IMR-90 (cell line): ENCODE measurements around the gene RGL1. TPM values are rescaled to one million over a fixed set of nuclear protein-coding genes. Genes with fewer than 3 reads are reported as not detected.
"Not testable (repeated sequence)": the region's sequence is repeated elsewhere in the genome, so short reads cannot be mapped to it uniquely, and the experiment has no call there.

ENCODE experiments used
- ATAC-seq: fragments of 200-7000 bp; cut with Tn5 transposase; 2 replicates; pipeline ENCODE4 v1.9.1; 2020; ENCODE audit warnings: low read depth, mild to moderate bottlenecking, moderate library complexity
- BruUV-seq: library from RNA; stranded (reverse); fragments of 400-500 nt; replicated peaks from 2 replicates; lab custom pipeline; 2021; lab: Mats Ljungman, UMichigan
- CTCF ChIA-PET: fragments of 300-600 bp; formaldehyde crosslinking; extraction: SDS; loops from one replicate; lab custom pipeline; 2021; ENCODE audit warnings: antibody characterized with exemption; lab: Yijun Ruan, JAX
- POLR2A ChIA-PET: fragments of 300-600 bp; sonication (Branson Sonifier 250); formaldehyde crosslinking; loops from one replicate; lab custom pipeline; 2022; ENCODE audit warnings: antibody characterized with exemption; ENCODE audit not compliant: unreplicated experiment; lab: Charles Lee
- DNase-seq: peaks from one replicate; pipeline ENCODE4 v3.0.0; 2013
- H2AFZ ChIP-seq: replicated peaks from 2 replicates; pipeline ENCODE3; 2013; ENCODE audit warnings: low read length, mild to moderate bottlenecking; ENCODE audit not compliant: poor library complexity
- H2AK5ac ChIP-seq: 2 replicates; pipeline ENCODE4 v1.6.1; 2013; ENCODE audit warnings: low read depth, low read length, inconsistent platforms
- H2AK9ac ChIP-seq: replicated peaks from 2 replicates; pipeline ENCODE3; 2013; ENCODE audit warnings: mild to moderate bottlenecking, low read depth, low read length, moderate library complexity; ENCODE audit not compliant: poor library complexity
- H2BK120ac ChIP-seq: 2 replicates; pipeline ENCODE4 v1.6.1; 2013; ENCODE audit warnings: low read depth, low read length, inconsistent platforms
- H2BK15ac ChIP-seq: 3 replicates; pipeline ENCODE4 v1.6.1; 2013; ENCODE audit warnings: low read depth, low read length, inconsistent platforms
- H2BK20ac ChIP-seq: 2 replicates; pipeline ENCODE4 v1.6.1; 2013; ENCODE audit warnings: low read depth, mild to moderate bottlenecking, inconsistent platforms, low read length, moderate library complexity
- H2BK5ac ChIP-seq: 2 replicates; pipeline ENCODE4 v1.6.1; 2013; ENCODE audit warnings: mild to moderate bottlenecking, low read depth, low read length, inconsistent platforms; ENCODE audit not compliant: poor library complexity, severe bottlenecking
- H3K14ac ChIP-seq: replicated peaks from 2 replicates; pipeline ENCODE4 v1.6.1; 2013; ENCODE audit warnings: low read depth, low read length, inconsistent platforms
- H3K18ac ChIP-seq: 2 replicates; pipeline ENCODE4 v1.6.1; 2013; ENCODE audit warnings: low read depth, low read length, control low read depth
- H3K23ac ChIP-seq: 2 replicates; pipeline ENCODE4 v1.6.1; 2013; ENCODE audit warnings: low read depth, low read length, inconsistent platforms
- H3K27ac ChIP-seq: 2 replicates; pipeline ENCODE4 v1.5.1; 2013; ENCODE audit warnings: mild to moderate bottlenecking, control low read depth, low read length; ENCODE audit not compliant: insufficient read depth
- H3K27me3 ChIP-seq: 2 replicates; pipeline ENCODE4 v1.6.1; 2013; ENCODE audit warnings: low read length; ENCODE audit not compliant: control insufficient read depth, insufficient read depth
- H3K36me3 ChIP-seq: 2 replicates; pipeline ENCODE4 v1.6.1; 2013; ENCODE audit warnings: low read length, mixed read lengths; ENCODE audit not compliant: control insufficient read depth, insufficient read depth
- H3K4ac ChIP-seq: 2 replicates; pipeline ENCODE4 v1.6.1; 2013; ENCODE audit warnings: low read depth, low read length, inconsistent platforms
- H3K4me1 ChIP-seq: 2 replicates; pipeline ENCODE4 v1.6.1; 2013; ENCODE audit warnings: low read length, mixed read lengths; ENCODE audit not compliant: control insufficient read depth, insufficient read depth
- H3K4me2 ChIP-seq: 2 replicates; pipeline ENCODE4 v1.6.1; 2013; ENCODE audit warnings: low read depth, mild to moderate bottlenecking, control low read depth, low read length, moderate library complexity
- H3K4me3 ChIP-seq: 2 replicates; pipeline ENCODE4 v1.5.1; 2013; ENCODE audit warnings: low read depth, mild to moderate bottlenecking, control low read depth, low read length, moderate library complexity; ENCODE audit not compliant: insufficient read depth
- H3K56ac ChIP-seq: 2 replicates; pipeline ENCODE4 v1.6.1; 2013; ENCODE audit warnings: low read length, inconsistent platforms; ENCODE audit not compliant: insufficient read depth; ENCODE audit errors: extremely low read depth
- H3K79me1 ChIP-seq, 2 experiments: 2 replicates each; pipeline ENCODE4 v1.6.1; 2013; ENCODE audit warnings: low read length in 2 of 2, inconsistent platforms in 1 of 2, low read depth in 1 of 2
- H3K9ac ChIP-seq: 2 replicates; pipeline ENCODE4 v1.6.1; 2013; ENCODE audit warnings: low read depth, low read length, control low read depth
- H3K9me1 ChIP-seq: 2 replicates; pipeline ENCODE4 v1.6.1; 2013; ENCODE audit warnings: low read length, inconsistent platforms; ENCODE audit not compliant: insufficient read depth
- H3K9me3 ChIP-seq: 2 replicates; pipeline ENCODE4 v1.6.1; 2013; ENCODE audit warnings: low read length; ENCODE audit not compliant: control insufficient read depth, insufficient read depth
- H4K20me1 ChIP-seq: 2 replicates; pipeline ENCODE4 v1.6.1; 2013; ENCODE audit warnings: low read length, inconsistent platforms; ENCODE audit not compliant: insufficient read depth
- H4K5ac ChIP-seq: 2 replicates; pipeline ENCODE4 v1.6.1; 2013; ENCODE audit warnings: mild to moderate bottlenecking, low read depth, low read length, control low read depth
- H4K8ac ChIP-seq, 2 experiments: 2 replicates each; pipeline ENCODE4 v1.6.1; 2013; ENCODE audit warnings: low read depth in 2 of 2, low read length in 2 of 2, control low read depth in 1 of 2, inconsistent platforms in 1 of 2
- H4K91ac ChIP-seq: 2 replicates; pipeline ENCODE4 v1.6.1; 2013; ENCODE audit warnings: low read depth, low read length, inconsistent platforms; ENCODE audit not compliant: insufficient read depth
- CEBPB ChIP-seq: IDR thresholded peaks from 2 replicates; pipeline ENCODE4 v1.6.1; 2012; ENCODE audit warnings: low read depth, low read length, improper control_type of control experiment
- CHD1 ChIP-seq: IDR thresholded peaks from 2 replicates; pipeline ENCODE4 v1.6.1; 2012; ENCODE audit warnings: low read depth, low read length, improper control_type of control experiment
- MAZ ChIP-seq: IDR thresholded peaks from 2 replicates; pipeline ENCODE4 v1.6.1; 2012; ENCODE audit warnings: low read depth, mild to moderate bottlenecking, low read length, improper control_type of control experiment, moderate library complexity, borderline replicate concordance
- NFE2L2 ChIP-seq: fragments of 150-350 bp; IDR thresholded peaks from 2 replicates; pipeline ENCODE4 v1.6.1; 2016; ENCODE audit warnings: low read depth, mild to moderate bottlenecking, low read length
- RAD21 ChIP-seq: IDR thresholded peaks from 2 replicates; pipeline ENCODE4 v1.6.1; 2012; ENCODE audit warnings: low read length, improper control_type of control experiment
- WGBS, 2 experiments: methylation state at CpG; one replicate each; pipeline versions ENCODE4 v1.1.5 to v1.1.7; 2013; ENCODE audit warnings: missing lambda C conversion rate in 2 of 2; ENCODE audit not compliant: insufficient read length in 1 of 2; ENCODE audit errors: extremely low coverage in 2 of 2; 5-methylcytosine and 5-hydroxymethylcytosine counted together
- dilution Hi-C: fragments of 300-500 bp; cut with HindIII; formaldehyde crosslinking; loops from one replicate; pipeline ENCODE4 v1.14.3; 2018; ENCODE audit warnings: low sequenced_read_pairs; ENCODE audit not compliant: unreplicated experiment
- in situ Hi-C: fragments of 300-500 bp; cut with MboI; formaldehyde crosslinking; loops from 3 replicates; pipeline ENCODE4 v1.14.3; 2019; ENCODE audit warnings: low sequenced_read_pairs, inconsistent platforms, mixed read lengths
- intact Hi-C: fragments of 100-400 bp; cut with micrococcal nuclease; formaldehyde crosslinking; loops from 2 replicates; pipeline ENCODE4 v1.10.0; 2022
- polyA plus RNA-seq, 3 experiments: library from polyadenylated mRNA; depleted of rRNA; stranded (reverse); fragments of >200 nt; gene quantifications; 2 replicates each; pipeline ENCODE4 v1.2.3, GENCODE V29; 2012; ENCODE audit warnings: low replicate concordance in 1 of 3
- total RNA-seq: library from RNA; depleted of rRNA; stranded (reverse); fragments of >200 nt; gene quantifications from 2 replicates; pipeline ENCODE4 v1.2.3, GENCODE V29; 2012

Gene RGL1
- total and polyA plus RNA-seq, 2 of the 4 experiments (the other 2 are of a cell fraction): 4.7 to 7.5 TPM

DNA sequence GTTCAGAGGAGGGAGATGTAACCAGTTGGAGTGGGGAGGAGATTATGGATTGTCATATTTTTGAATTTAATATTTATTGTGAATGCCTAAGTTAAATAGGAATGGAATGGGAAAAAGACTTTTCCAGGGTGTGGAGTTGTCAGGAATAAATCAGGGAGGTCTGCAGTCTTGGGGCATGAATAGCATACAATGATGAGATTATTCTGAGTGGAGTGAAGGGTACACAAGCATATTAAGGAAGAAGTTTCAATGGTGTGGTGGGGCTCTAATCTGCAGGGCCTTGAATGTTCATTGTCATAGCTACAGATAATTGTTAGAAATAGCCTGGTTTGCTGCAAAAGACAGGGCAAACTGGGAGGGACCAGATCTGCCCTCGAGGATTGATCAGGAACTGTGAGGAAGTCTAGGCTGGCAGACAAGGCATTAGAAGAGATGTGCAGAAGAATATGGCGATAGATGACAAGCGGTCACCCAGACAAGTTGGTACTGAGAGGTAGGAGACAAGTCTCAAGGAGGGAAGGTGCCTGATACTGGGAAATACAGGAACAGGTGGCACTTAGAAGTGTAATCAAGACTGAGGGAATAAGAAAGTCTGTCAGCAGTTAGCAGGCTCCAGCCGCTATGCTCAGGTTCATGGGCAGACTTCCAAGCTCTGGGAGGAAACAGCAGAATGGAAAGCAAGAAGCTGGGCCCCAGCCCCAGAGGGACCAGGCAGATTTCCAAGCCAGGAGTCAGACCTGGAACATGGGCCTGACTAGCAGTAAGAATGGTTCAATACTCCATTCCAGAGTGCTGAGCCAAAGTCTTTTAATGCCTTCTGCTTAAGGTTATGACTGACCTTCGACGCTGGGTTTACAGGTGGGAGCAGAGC, 20.9 kb upstream of the RGL1 start:
- H3K79me1 ChIP-seq: no peaks in the 10 kb centered on the region
- H3K27me3 ChIP-seq: no peaks in the 10 kb centered on the region
- H3K9me3 ChIP-seq: no peaks in the 10 kb centered on the region
- no peak overlapping the region for H4K5ac ChIP-seq
- ATAC-seq (peak; percentile 76), DNase-seq (peak; percentile 91)
- no peak overlapping the region for H2BK20ac ChIP-seq
- no peak overlapping the region for H2BK120ac ChIP-seq
- no peak overlapping the region for H3K4ac ChIP-seq
- ChIA-PET POLR2A (no interaction called here), CTCF (no interaction called here)
- 70% methylated on average over 6 of the region's 6 CpGs; no CpG with 5 or more reads in 1 of the 2 experiments for WGBS, 2 experiments
- no peak overlapping the region for H3K56ac ChIP-seq
- no peak overlapping the region for H3K9ac ChIP-seq
- no peak overlapping the region for H2AFZ ChIP-seq
- H3K4me3 ChIP-seq: no peak overlapping the region
- no peak overlapping the region for H2AK5ac ChIP-seq
- H3K27ac ChIP-seq: no peak overlapping the region
- intact Hi-C loops: no loop called here
- H3K4me1 ChIP-seq: peaks cover 2% of the 10 kb centered on the region; the same call in 1 of the 2 replicates
- H3K18ac ChIP-seq: no peak overlapping the region
- in situ Hi-C loops: no loop called here
- H4K8ac ChIP-seq: no peak overlapping the region
- H3K4me2 ChIP-seq: no peak overlapping the region
- dilution Hi-C loops: no loop called here
- H2AK9ac ChIP-seq: peak overlapping the region; percentile 17
- no peak overlapping the region for H2BK15ac ChIP-seq
- H3K36me3 ChIP-seq: no peaks in the 10 kb centered on the region
- no TSS peak for BruUV-seq
- H3K14ac ChIP-seq: no peak overlapping the region
- no peak overlapping the region for H4K91ac ChIP-seq
- TF ChIP-seq CEBPB (no peak), MAZ (no peak), CHD1 (no peak), RAD21 (no peak), NFE2L2 (no peak)
- H3K9me1 ChIP-seq: no peaks in the 10 kb centered on the region
- H2BK5ac ChIP-seq: no peak overlapping the region
- no peak overlapping the region for H3K23ac ChIP-seq
- peaks cover 5% of the 10 kb centered on the region; the same call in 1 of the 2 replicates for H4K20me1 ChIP-seq

GRCh38 chr1:183785921-183786320, 19.0 kb upstream of the RGL1 start:
- H2AK9ac ChIP-seq, BruUV-seq, H3K27ac ChIP-seq, H3K4ac ChIP-seq, H2AK5ac ChIP-seq, DNase-seq, H3K27me3 ChIP-seq, in situ Hi-C loops, dilution Hi-C loops, H3K23ac ChIP-seq, H3K36me3 ChIP-seq, H3K4me2 ChIP-seq, H3K9me3 ChIP-seq, H4K5ac ChIP-seq, H3K9ac ChIP-seq, H3K79me1 ChIP-seq, H2BK15ac ChIP-seq, H4K20me1 ChIP-seq, POLR2A ChIA-PET, H2BK120ac ChIP-seq, H4K91ac ChIP-seq, CTCF ChIA-PET, H3K4me3 ChIP-seq, H3K14ac ChIP-seq, H2BK20ac ChIP-seq, H3K9me1 ChIP-seq, ATAC-seq, H3K18ac ChIP-seq, H3K56ac ChIP-seq, intact Hi-C loops, H3K4me1 ChIP-seq, H2AFZ ChIP-seq, H4K8ac ChIP-seq, H2BK5ac ChIP-seq: not testable (repeated sequence)
- no CpG with 5 or more reads among the region's 3 CpGs for WGBS, 2 experiments
